H9 (cell line): ENCODE measurements around the gene CCKAR. TPM values are rescaled to one million over a fixed set of nuclear protein-coding genes. Genes with fewer than 3 reads are reported as not detected.

Experiments used
- DNase-seq: peaks from one replicate; pipeline ENCODE4 v3.0.0-alpha.2; 2017
- H2AFZ ChIP-seq: one replicate; pipeline ENCODE4 v1.6.1; 2013; ENCODE audit warnings: mild to moderate bottlenecking, low read length, control low read depth, moderate library complexity
- H2AK5ac ChIP-seq: 2 replicates; pipeline ENCODE4 v1.6.1; 2013; ENCODE audit warnings: low read length, control low read depth, mixed read lengths; ENCODE audit not compliant: insufficient read length
- H2BK120ac ChIP-seq: one replicate; pipeline ENCODE4 v1.6.1; 2013; ENCODE audit warnings: low read depth, mild to moderate bottlenecking, low read length, control low read depth, inconsistent platforms; ENCODE audit not compliant: poor library complexity, severe bottlenecking
- H2BK12ac ChIP-seq: 2 replicates; pipeline ENCODE4 v1.6.1; 2013; ENCODE audit warnings: low read length, control low read depth, mixed read lengths, low read depth; ENCODE audit not compliant: insufficient read length
- H2BK15ac ChIP-seq: 2 replicates; pipeline ENCODE4 v1.6.1; 2013; ENCODE audit warnings: low read depth, low read length, control low read depth
- H2BK20ac ChIP-seq: one replicate; pipeline ENCODE4 v1.6.1; 2013; ENCODE audit warnings: low read depth, mild to moderate bottlenecking, low read length, control low read depth, inconsistent platforms; ENCODE audit not compliant: poor library complexity, severe bottlenecking
- H2BK5ac ChIP-seq: 2 replicates; pipeline ENCODE4 v1.6.1; 2013; ENCODE audit warnings: low read length, control low read depth, mixed read lengths; ENCODE audit not compliant: insufficient read length
- H3K14ac ChIP-seq: 2 replicates; pipeline ENCODE4 v1.6.1; 2013; ENCODE audit warnings: low read length, control low read depth; ENCODE audit not compliant: insufficient read depth
- H3K18ac ChIP-seq: 2 replicates; pipeline ENCODE4 v1.6.1; 2013; ENCODE audit warnings: low read depth, mild to moderate bottlenecking, mixed read lengths, low read length, control low read depth; ENCODE audit not compliant: insufficient read length
- H3K23ac ChIP-seq: 2 replicates; pipeline ENCODE4 v1.6.1; 2013; ENCODE audit warnings: low read length, control low read depth, mixed read lengths, low read depth; ENCODE audit not compliant: insufficient read length
- H3K23me2 ChIP-seq: 2 replicates; pipeline ENCODE4 v1.6.1; 2013; ENCODE audit warnings: low read depth, mild to moderate bottlenecking, mixed read lengths, low read length, control low read depth; ENCODE audit not compliant: insufficient read length, poor library complexity, severe bottlenecking
- H3K27ac ChIP-seq: 2 replicates; pipeline ENCODE4 v1.5.1; 2013; ENCODE audit warnings: low read length, control low read depth, mixed read lengths, low read depth; ENCODE audit not compliant: insufficient read length
- H3K27me3 ChIP-seq: 2 replicates; pipeline ENCODE4 v1.6.1; 2013; ENCODE audit warnings: low read length, control low read depth, inconsistent platforms; ENCODE audit not compliant: insufficient read depth
- H3K4ac ChIP-seq: 2 replicates; pipeline ENCODE4 v1.6.1; 2013; ENCODE audit warnings: low read depth, mild to moderate bottlenecking, control low read depth, inconsistent platforms, low read length, moderate library complexity
- H3K4me1 ChIP-seq: 2 replicates; pipeline ENCODE4 v1.6.1; 2013; ENCODE audit warnings: low read length, control low read depth, inconsistent platforms; ENCODE audit not compliant: insufficient read depth
- H3K4me2 ChIP-seq: 2 replicates; pipeline ENCODE4 v1.6.1; 2013; ENCODE audit warnings: low read length, control low read depth, mixed read lengths; ENCODE audit not compliant: insufficient read length, insufficient read depth
- H3K56ac ChIP-seq: 2 replicates; pipeline ENCODE4 v1.6.1; 2013; ENCODE audit warnings: low read depth, mild to moderate bottlenecking, mixed read lengths, low read length, control low read depth; ENCODE audit not compliant: insufficient read length
- H3K79me1 ChIP-seq: 2 replicates; pipeline ENCODE4 v1.6.1; 2013; ENCODE audit warnings: low read depth, mild to moderate bottlenecking, moderate library complexity, low read length, control low read depth, inconsistent platforms; ENCODE audit not compliant: insufficient read depth, poor library complexity, severe bottlenecking
- H3K79me2 ChIP-seq: 2 replicates; pipeline ENCODE4 v1.6.1; 2013; ENCODE audit warnings: low read length, control low read depth, inconsistent platforms; ENCODE audit not compliant: insufficient read depth
- H3K9ac ChIP-seq: 2 replicates; pipeline ENCODE4 v1.6.1; 2013; ENCODE audit warnings: low read length, control low read depth, mixed read lengths; ENCODE audit not compliant: insufficient read length; ENCODE audit errors: extremely low read depth
- H3K9me3 ChIP-seq: one replicate; pipeline ENCODE4 v1.6.1; 2013; ENCODE audit warnings: low read depth, low read length, inconsistent platforms; ENCODE audit not compliant: control insufficient read depth
- H3T11ph ChIP-seq: one replicate; pipeline ENCODE4 v1.6.1; 2013; ENCODE audit warnings: mild to moderate bottlenecking, low read length, control low read depth, inconsistent platforms
- H4K20me1 ChIP-seq: one replicate; pipeline ENCODE4 v1.6.1; 2013; ENCODE audit not compliant: control insufficient read depth, insufficient read length, insufficient read depth
- H4K5ac ChIP-seq: 2 replicates; pipeline ENCODE4 v1.6.1; 2013; ENCODE audit warnings: low read depth, mild to moderate bottlenecking, mixed read lengths, low read length, control low read depth; ENCODE audit not compliant: insufficient read length
- H4K8ac ChIP-seq: replicated peaks from 2 replicates; pipeline ENCODE4 v1.6.1; 2013; ENCODE audit warnings: low read length, control low read depth, mixed read lengths, low read depth; ENCODE audit not compliant: insufficient read length
- H4K91ac ChIP-seq: 2 replicates; pipeline ENCODE4 v1.6.1; 2013; ENCODE audit warnings: low read depth, mild to moderate bottlenecking, moderate library complexity, mixed read lengths, low read length, control low read depth; ENCODE audit not compliant: insufficient read length
- H3K27ac Mint-ChIP-seq, 3 experiments: 2 replicates in 2 of 3; 3 replicates in 1 of 3; pipeline ENCODE4 v1.8.0; 2020 to 2021; ENCODE audit warnings: mixed read lengths in 3 of 3, mild to moderate bottlenecking in 1 of 3, moderate library complexity in 1 of 3
- H3K27me3 Mint-ChIP-seq: 2 replicates; pipeline ENCODE4 v1.8.0; 2021; ENCODE audit warnings: low read depth, mild to moderate bottlenecking, moderate library complexity, mixed read lengths
- H3K36me3 Mint-ChIP-seq, 3 experiments: 2 replicates in 2 of 3; 3 replicates in 1 of 3; pipeline ENCODE4 v1.8.0; 2020 to 2021; ENCODE audit warnings: low read depth in 3 of 3, mixed read lengths in 3 of 3; ENCODE audit not compliant: insufficient read depth in 1 of 3
- H3K4me1 Mint-ChIP-seq, 2 experiments: 2 replicates each; pipeline ENCODE4 v1.8.0; 2020; ENCODE audit warnings: mixed read lengths in 2 of 2
- H3K4me3 Mint-ChIP-seq, 2 experiments: 2 replicates in 1 of 2; 3 replicates in 1 of 2; pipeline ENCODE4 v1.8.0; 2020 to 2021; ENCODE audit warnings: mild to moderate bottlenecking in 2 of 2, mixed read lengths in 2 of 2, moderate library complexity in 1 of 2
- H3K9me3 Mint-ChIP-seq, 2 experiments: 2 replicates in 1 of 2; 3 replicates in 1 of 2; pipeline ENCODE4 v1.8.0; 2020; ENCODE audit warnings: mild to moderate bottlenecking in 2 of 2, mixed read lengths in 2 of 2, moderate library complexity in 1 of 2
- WGBS: extraction: QIAGEN DNeasy Blood & Tissue Kit; methylation state at CpG from one replicate; pipeline ENCODE4 v1.1.7; 2013; ENCODE audit warnings: missing lambda C conversion rate, low lambda C conversion rate, mixed read lengths; ENCODE audit not compliant: insufficient read length; ENCODE audit errors: extremely low coverage; 5-methylcytosine and 5-hydroxymethylcytosine counted together
- total RNA-seq: library from RNA; stranded (reverse); gene quantifications from 2 replicates; pipeline ENCODE4 v1.2.1, GENCODE V29; 2021
- TF ChIP-seq, protein P1 (sequence below): fragments of 200-600 bp; sonication (generic); conservative IDR thresholded peaks from 3 replicates; pipeline ENCODE4 v1.8.0; 2021; ENCODE audit warnings: antibody characterized with exemption, mild to moderate bottlenecking

The CCKAR gene
- total RNA-seq, 1 experiment from 2014 or later = not detected

DNA sequence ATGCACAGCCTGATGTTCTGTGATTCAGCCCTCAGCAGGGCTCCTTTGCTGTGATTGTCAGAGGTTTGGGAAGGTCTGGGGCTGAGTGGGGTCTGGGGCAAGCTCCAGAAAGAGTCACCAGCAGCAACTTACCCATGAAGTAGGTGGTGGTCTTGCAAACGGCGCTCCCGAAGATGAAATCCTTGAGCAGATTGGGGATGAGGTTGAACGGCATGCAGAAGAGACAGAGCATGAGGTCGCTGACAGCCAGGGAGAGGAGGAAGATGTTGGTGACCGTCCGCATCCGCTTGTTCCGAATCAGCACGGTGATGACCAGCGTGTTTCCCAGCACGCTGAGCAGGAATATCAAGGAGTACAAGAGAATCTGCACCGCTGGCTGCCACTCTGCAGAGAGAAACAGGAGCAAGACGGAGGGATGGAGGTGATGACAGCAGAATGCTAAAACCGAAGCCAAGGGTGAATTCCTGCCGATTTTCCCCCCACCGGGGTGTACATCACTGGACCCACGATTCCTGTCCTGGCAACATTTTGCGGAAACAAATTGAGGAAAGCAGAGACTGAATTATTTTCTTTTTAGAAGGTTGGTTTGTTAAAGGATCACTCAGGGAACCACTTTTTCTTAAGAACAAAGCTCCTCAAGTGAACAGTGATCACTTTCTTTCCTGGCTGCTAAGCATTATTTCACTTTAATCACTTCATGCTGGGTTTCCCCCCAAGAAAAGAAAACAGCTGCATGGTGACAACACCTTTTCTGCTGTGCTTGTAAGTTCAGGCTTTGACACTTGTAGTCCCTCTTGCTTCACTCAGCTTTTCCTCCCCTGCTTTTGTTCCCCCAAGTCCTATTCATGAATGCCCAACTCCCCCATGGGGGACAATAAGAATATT lies 941 bp downstream of the CCKAR start:
- H2BK20ac ChIP-seq = no peak overlapping the region
- Mint-ChIP-seq H3K27ac (no peak overlapping the region), H3K27me3 (peaks cover 3% of the 10 kb centered on the region), H3K9me3 (no peaks in the 10 kb centered on the region), H3K4me1 (peaks cover 4 to 14% of the 10 kb centered on the region in 2 experiments; a peak in 3 of 4 replicates), H3K36me3 (no peaks in the 10 kb centered on the region), H3K4me3 (no peak overlapping the region)
- H3K4me2 ChIP-seq = no peak overlapping the region
- no peak overlapping the region for H3K23ac ChIP-seq
- no peak overlapping the region for H2BK5ac ChIP-seq
- no peak overlapping the region for H4K8ac ChIP-seq
- H3K9ac ChIP-seq = no peak overlapping the region
- H3K9me3 ChIP-seq = no peaks in the 10 kb centered on the region
- no peak for DNase-seq
- no peak overlapping the region for H4K91ac ChIP-seq
- no peak overlapping the region for H3K56ac ChIP-seq
- no peak overlapping the region for H2BK15ac ChIP-seq
- no peaks in the 10 kb centered on the region for H3K23me2 ChIP-seq
- WGBS = no CpG with 5 or more reads among the region's 19 CpGs
- no peak overlapping the region for H2BK12ac ChIP-seq
- H2BK120ac ChIP-seq = no peak overlapping the region
- no peak overlapping the region for H3K4ac ChIP-seq
- H3K79me1 ChIP-seq = no peaks in the 10 kb centered on the region
- no peak overlapping the region for H3K14ac ChIP-seq
- H3K18ac ChIP-seq = no peak overlapping the region
- H2AK5ac ChIP-seq = no peak overlapping the region
- H3K27ac ChIP-seq = no peak overlapping the region
- no peaks in the 10 kb centered on the region for H3K4me1 ChIP-seq
- no peak overlapping the region for H4K5ac ChIP-seq
- H3T11ph ChIP-seq = no peak overlapping the region
- no peaks in the 10 kb centered on the region for H4K20me1 ChIP-seq
- TF ChIP-seq, protein P1, sequence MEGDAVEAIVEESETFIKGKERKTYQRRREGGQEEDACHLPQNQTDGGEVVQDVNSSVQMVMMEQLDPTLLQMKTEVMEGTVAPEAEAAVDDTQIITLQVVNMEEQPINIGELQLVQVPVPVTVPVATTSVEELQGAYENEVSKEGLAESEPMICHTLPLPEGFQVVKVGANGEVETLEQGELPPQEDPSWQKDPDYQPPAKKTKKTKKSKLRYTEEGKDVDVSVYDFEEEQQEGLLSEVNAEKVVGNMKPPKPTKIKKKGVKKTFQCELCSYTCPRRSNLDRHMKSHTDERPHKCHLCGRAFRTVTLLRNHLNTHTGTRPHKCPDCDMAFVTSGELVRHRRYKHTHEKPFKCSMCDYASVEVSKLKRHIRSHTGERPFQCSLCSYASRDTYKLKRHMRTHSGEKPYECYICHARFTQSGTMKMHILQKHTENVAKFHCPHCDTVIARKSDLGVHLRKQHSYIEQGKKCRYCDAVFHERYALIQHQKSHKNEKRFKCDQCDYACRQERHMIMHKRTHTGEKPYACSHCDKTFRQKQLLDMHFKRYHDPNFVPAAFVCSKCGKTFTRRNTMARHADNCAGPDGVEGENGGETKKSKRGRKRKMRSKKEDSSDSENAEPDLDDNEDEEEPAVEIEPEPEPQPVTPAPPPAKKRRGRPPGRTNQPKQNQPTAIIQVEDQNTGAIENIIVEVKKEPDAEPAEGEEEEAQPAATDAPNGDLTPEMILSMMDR = no peak
- H2AFZ ChIP-seq = no peak overlapping the region
- no peaks in the 10 kb centered on the region for H3K79me2 ChIP-seq
- H3K27me3 ChIP-seq = no peaks in the 10 kb centered on the region
